LNCaP clone FGC (cell line): Measurements from ENCODE around the gene CNTN4.
A peak's percentile ranks its signal among the peaks of the same experiment; 100 is the strongest.

ENCODE experiments used
- DNase-seq: peaks from one replicate; pipeline ENCODE4 v3.0.0-alpha.2; 2011; ENCODE audit warnings: low read depth
- H3K4me3 ChIP-seq: 2 replicates; pipeline ENCODE4 v1.5.1; 2011; ENCODE audit warnings: mild to moderate bottlenecking, low read depth, low read length, control low read depth
- CTCF ChIP-seq: IDR thresholded peaks from 2 replicates; pipeline ENCODE4 v1.5.1; 2012; ENCODE audit warnings: mild to moderate bottlenecking; ENCODE audit not compliant: control insufficient read depth, insufficient read depth; ENCODE audit errors: extremely low read depth

The CNTN4 gene

GRCh38 chr3:2166552-2166951, 67.9 kb downstream of the CNTN4 start:
- TF ChIP-seq CTCF, result peak; percentile 52
- no peak overlapping the region for H3K4me3 ChIP-seq
- no peak for DNase-seq

- DNase-seq, result no peak
Observed at GRCh38 chr3:2172561-2173171, 74.0 kb downstream of the CNTN4 start.

DNA sequence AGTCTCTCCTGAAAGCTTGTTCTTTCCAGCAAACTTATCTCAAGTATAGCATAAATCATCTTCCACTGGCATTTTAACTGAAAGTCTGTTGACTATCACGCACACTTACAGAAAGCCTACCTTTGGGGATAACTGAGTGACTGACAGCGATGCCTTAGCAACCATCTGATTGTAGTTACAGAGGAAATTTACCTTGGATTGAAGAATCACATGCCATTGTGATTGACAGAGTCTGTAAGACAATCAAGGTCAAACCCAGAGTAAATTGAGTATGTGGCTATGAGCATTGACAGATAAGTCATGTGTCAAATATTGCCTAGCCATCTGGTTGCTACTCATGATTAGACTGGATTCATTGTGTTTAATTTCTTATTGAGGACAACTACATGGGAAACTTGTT, 82.0 kb downstream of the CNTN4 start:
- no peak overlapping the region for H3K4me3 ChIP-seq
- no peak for TF ChIP-seq CTCF
- no peak for DNase-seq

More at GRCh38 chr3:2172561-2173171, 74.0 kb downstream of the CNTN4 start:
- H3K4me3 ChIP-seq, result no peak overlapping the region
- TF ChIP-seq CTCF, result no peak

GRCh38 chr3:2198776-2199279, 100.2 kb downstream of the CNTN4 start:
- H3K4me3 ChIP-seq, result no peak overlapping the region
- no peak for TF ChIP-seq CTCF
- DNase-seq, result no peak

- TF ChIP-seq CTCF, result no peak
- no peak overlapping the region for H3K4me3 ChIP-seq
- DNase-seq, result no peak
Observed at GRCh38 chr3:2204054-2204453, 105.4 kb downstream of the CNTN4 start.

- no peak for TF ChIP-seq CTCF
- DNase-seq, result no peak
Observed at GRCh38 chr3:2205692-2206091, 107.0 kb downstream of the CNTN4 start.

GRCh38 chr3:2206536-2206935, 107.9 kb downstream of the CNTN4 start:
- H3K4me3 ChIP-seq, result no peak overlapping the region
- no peak for DNase-seq
- TF ChIP-seq CTCF, result no peak

More at GRCh38 chr3:2205692-2206091, 107.0 kb downstream of the CNTN4 start:
- no peak overlapping the region for H3K4me3 ChIP-seq
